ENCODE measurements around the gene NID1. TPM values are rescaled to one million over a fixed set of nuclear protein-coding genes. Genes with fewer than 3 reads are reported as not detected.
"Not testable (repeated sequence)": the region's sequence is repeated elsewhere in the genome, so short reads cannot be mapped to it uniquely, and the experiment has no call there.

Gene NID1
- total RNA-seq, 1 donor from 2014 or later, result 321 TPM

DNA sequence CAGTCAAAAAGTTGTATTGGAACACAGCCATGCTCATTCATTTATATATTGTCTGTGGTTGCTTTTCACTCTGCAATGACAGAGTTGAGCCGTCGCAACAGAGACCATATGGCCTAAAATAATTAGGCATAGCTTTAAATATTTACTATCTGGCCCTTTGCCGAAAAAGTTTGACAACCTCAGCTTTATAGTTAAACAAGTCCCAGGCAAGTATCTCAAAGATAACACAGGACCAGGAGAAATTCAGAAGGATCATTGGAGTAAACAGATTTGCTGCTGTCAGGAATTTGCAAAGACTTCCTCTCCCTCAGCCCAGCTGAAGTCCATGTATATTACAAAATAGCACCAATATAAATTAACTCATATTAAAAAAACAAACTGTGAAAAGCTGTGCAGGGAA lies 34.4 kb downstream of the NID1 start:
- no peak for DNase-seq (ENCODE audit: extremely low read depth, low read depth, low spot score)

DNA sequence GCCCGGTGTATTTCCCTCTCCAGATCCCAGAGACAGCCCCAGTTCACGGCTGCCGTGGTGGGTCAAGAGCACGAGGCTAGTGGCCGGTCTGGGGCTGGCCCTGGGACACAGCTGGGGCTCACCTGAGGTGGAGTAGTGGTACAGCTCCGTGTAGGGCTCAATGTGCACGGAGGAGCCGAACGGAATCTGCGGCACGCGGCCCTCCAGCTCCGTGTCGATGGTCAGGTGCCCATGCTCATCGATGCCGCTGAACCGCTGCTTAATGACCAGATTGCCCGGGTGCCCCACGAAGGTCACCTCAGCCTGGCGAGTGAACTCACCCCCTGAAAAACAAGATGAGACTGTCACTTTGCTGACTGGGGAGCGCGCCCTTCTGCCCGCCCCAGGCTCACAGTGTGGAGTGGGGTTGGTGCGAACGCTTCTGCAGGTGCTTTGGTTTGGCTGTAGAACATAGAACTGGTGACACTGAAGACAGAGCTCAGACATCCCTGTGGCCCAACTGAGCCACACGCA lies 35.4 kb downstream of the NID1 start:
- DNase-seq (ENCODE audit: extremely low read depth, low read depth, low spot score), result no peak

GRCh38 chr1:236027104-236027503 lies 37.8 kb downstream of the NID1 start:
- no peak for DNase-seq (ENCODE audit: extremely low read depth, low read depth, low spot score)

- no peak for DNase-seq (ENCODE audit: extremely low read depth, low read depth, low spot score)
Observed at GRCh38 chr1:236025836-236026235, 39.1 kb downstream of the NID1 start.

DNA sequence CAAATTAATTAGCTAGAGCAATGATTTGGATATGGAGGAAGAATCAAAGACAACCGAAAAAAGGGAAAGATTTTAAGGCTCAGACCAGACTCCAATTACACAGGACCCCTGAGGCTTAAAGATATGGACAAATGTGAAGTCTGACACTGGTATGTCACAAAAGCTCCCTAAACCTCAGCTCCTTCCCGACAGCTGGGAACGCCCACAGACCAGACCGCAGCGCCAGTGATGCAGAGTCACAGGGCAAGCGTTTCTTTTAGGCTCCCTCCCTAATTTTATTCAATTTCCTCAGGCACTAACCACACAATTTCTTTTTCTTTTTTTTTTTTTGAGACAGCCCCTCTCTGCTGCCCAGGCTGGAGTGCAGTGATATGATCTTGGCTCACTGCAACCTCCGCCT lies 40.2 kb downstream of the NID1 start:
- no peak for DNase-seq (ENCODE audit: extremely low read depth, low read depth, low spot score)

GRCh38 chr1:236023926-236024565 lies 40.8 kb downstream of the NID1 start:
- no peak for DNase-seq (ENCODE audit: extremely low read depth, low read depth, low spot score)

DNA sequence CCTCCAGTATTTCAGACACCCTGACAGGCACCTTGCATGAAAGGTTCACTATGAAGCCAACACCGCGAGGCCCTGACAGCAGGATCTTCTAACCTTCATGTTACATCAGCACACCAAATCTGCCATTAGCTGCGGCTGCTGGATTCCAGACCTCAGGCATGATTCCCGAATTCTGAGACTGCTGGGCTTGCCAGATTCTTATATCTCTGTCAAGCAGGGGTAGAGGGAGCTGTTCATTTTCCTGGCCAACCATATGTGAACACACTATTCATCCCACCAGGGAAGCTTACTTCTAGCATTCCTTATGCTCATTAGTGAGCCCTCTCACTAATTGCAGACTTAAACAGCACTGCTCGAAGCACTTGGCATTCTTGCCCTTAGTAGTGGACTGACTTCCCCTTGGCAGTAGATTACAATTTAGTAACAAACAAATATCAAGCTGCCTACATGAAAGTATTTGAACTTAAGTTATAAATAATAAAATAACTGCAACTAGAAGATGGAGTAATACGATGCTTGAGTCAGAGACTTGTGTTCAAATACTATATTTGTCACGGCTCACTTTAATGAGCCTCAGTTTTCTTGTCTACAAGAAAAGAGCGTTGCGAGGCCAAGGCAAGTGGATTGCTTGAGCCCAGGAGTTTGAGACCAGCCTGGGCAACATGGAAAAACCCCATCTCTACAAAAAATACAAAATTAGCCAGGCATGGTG lies 43.3 kb downstream of the NID1 start:
- no peak for DNase-seq (ENCODE audit: extremely low read depth, low read depth, low spot score)

DNA sequence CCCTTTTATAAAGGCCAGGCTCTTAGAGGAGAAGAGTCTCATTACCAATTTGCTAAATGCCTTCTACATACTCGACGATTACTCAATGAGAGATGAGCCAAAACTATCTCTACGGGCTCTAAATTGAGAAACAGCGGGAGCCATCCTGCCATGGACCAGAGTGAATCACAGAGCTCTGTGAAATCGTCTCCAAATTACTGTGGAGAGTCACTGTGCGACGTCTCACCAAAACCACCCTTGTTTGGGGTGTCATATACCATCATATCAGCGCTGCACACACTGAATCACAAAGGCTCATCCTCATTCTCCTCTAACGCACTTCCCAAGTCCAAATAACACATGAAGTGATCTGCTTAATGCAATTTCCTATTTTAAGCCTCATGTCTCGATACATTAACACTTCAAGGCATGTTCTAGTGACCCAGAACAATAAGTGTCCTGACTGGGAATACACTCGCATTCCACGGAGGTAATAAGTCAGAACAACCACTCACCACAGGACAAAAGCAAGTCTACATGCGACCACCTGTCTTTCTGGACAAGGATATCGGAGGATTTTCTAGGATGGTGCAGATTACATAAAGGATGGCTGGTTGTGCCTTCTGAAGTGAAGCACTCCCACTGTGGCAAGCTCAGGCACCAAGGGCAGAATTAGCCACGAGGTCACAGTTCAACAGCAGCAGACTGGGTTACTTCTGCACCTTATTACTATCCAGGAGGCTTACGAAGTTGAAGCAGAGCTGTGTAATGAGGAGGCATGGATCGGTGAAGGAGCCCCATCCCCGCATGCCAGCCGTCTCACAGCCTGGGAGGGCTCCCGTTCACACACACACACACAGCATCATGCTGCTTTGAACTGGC lies 44.3 kb downstream of the NID1 start:
- DNase-seq (ENCODE audit: extremely low read depth, low read depth, low spot score), result no peak

GRCh38 chr1:236018885-236019453 lies 45.9 kb downstream of the NID1 start:
- no peak for DNase-seq (ENCODE audit: extremely low read depth, low read depth, low spot score)

GRCh38 chr1:236016782-236017400 lies 48.0 kb downstream of the NID1 start:
- no peak for DNase-seq (ENCODE audit: extremely low read depth, low read depth, low spot score)

- DNase-seq (ENCODE audit: extremely low read depth, low read depth, low spot score), result no peak
Observed at GRCh38 chr1:236016083-236016482, 48.8 kb downstream of the NID1 start.

DNA sequence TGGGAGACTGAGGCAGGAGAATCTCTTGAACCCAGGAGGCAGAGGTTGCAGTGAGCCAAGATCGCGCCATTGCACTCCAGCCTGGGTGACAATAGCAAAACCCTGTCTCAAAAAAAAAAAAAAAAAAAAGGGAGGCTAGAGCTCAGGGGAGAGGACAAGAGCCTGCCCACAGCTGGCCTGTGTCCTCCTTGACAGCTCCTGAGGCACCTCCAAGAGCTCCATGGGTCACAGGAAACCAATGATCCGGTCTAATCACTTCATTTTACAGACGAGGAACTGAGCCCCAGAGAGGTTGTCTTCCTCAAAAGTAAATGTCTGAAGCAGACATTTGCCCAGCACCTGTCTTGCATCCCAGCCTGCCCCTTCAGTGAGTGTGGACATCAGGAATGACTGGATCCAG lies 49.4 kb downstream of the NID1 start:
- DNase-seq (ENCODE audit: extremely low read depth, low read depth, low spot score), result no peak

DNA sequence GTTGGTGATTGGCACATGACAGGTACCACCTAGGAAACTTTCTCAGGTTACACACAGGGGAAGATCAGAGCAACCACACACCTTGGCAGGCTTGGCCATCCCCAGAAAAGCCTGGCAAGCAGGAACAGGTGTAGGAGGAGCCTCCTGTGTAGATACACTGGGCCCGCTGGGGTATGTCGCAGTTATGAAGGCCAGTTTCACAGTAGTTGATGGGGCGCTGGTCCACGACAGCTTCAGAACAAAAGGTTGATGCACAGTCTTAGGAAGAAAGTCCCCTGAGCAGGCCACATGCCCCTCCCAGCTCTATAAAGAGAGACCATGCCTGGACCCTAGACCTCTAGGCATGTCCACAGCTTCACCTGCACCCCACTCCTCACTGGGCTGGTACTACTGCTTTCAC lies 51.6 kb downstream of the NID1 start:
- DNase-seq (ENCODE audit: extremely low read depth, low read depth, low spot score), result no peak

DNA sequence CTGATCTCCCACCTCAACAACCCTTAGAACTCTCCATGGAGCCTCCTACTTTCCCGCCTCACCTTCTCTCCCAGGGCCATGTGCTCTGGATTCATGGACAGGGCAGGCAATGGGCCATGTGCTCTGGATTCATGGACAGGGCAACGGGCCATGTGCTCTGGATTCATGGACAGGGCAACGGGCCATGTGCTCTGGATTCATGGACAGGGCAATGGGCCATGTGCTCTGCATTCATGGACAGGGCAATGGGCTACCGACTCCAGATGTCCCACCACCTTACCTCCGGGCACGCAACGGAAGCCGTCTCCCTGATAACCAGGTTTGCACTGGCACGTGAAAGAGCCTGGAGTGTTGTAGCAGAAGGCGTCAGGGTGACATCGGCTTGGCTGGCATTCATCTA lies 53.2 kb downstream of the NID1 start:
- no peak for DNase-seq (ENCODE audit: extremely low read depth, low read depth, low spot score)

- DNase-seq (ENCODE audit: extremely low read depth, low read depth, low spot score), result no peak
Observed at GRCh38 chr1:236010443-236010842, 54.4 kb downstream of the NID1 start.

DNA sequence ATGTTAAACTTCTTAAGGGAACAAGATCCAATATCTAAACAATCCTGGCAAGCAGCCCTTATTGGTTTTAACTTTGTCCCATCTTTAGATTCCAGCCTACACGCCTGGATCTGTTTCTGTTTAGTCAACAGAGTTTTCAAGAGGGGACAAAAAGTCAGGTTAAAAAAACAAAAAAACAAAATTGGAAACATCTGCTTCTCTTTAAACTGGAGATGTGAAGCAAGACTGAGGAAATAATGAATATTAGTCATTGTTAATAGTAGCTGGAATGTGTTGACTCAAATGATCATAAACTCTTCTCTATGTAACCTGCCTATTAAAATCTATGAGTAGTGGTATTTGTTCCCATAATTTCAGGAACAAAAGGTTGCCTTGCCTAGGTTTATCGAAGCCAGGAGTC lies 55.0 kb downstream of the NID1 start:
- DNase-seq (ENCODE audit: extremely low read depth, low read depth, low spot score), result peak; percentile 20

DNA sequence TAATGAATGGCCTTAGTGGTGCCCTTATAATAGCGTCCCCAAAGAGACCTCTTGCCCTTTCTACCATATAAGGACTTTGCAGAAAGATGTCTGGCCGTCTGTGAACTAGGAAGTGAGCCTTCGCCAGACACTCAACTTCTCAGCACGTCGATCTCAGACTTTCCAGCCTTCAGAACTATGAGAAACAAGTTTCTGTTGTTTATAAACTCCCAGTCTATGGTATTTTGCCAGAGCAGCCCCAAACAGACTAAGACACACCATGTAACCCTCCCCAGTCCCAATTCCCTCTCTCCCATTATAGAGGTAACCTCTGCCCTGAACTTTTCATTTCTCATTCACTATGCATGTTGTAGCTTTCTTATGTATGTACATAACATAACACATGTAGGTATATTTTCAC lies 55.7 kb downstream of the NID1 start:
- no peak for DNase-seq (ENCODE audit: extremely low read depth, low read depth, low spot score)

DNA sequence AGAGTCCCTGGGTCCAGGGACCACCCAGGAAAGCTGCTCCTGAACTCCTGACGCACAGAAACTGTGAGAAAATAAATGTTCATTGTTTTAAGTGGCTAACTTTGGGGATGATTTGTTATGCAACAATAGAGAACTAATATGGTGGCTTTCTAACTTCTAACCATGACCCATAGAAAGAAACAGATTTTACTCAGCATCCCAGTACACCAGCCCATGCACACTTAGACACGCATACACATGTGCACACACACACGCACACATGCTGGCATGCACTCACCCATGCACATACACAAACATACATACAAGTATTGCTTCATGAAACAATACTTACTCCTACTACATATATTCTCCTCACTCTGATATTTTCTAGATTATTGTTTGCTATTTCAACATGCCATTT lies 57.1 kb downstream of the NID1 start:
- DNase-seq (ENCODE audit: extremely low read depth, low read depth, low spot score), result no peak

DNA sequence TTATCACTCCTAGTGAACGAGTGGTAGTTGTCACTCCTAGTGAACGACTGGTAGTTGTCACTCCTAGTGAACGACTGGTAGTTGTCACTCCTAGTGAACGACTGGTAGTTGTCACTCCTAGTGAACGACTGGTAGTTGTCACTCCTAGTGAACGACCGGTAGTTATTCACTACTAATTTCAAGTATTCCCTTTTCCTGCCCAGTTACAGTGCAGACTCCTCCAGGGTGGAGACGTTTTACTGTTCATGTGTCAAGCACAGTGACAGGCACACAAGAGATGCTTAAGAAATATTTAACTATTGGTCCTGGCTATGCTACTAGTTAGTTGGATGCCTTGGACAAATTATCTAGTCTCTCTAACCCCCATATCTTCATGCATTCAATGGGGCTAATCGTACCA lies 61.8 kb downstream of the NID1 start:
- not testable (repeated sequence) for DNase-seq (ENCODE audit: extremely low read depth, low read depth, low spot score)

GRCh38 chr1:236002572-236002971 lies 62.3 kb downstream of the NID1 start:
- no peak for DNase-seq (ENCODE audit: extremely low read depth, low read depth, low spot score)

DNA sequence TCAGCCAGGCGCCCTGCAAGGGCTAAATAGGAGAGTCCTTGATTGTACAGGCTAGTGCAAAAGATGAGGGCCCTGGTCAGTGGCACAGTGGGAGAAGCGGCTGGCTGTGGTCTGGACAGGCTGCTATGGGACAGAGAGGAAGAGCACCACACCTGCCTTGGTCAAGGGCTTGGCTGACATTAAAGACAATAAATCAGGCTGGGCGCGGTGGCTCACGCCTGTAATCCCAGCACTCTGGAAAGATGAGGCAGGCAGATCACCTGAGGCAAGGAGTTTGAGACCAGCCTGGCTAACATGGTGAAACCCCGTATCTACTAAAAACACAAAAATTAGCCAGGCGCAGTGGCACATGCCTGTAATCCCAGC lies 62.9 kb downstream of the NID1 start:
- no peak for DNase-seq (ENCODE audit: extremely low read depth, low read depth, low spot score)
